Measurements from ENCODE around the gene FBXO44. TPM values are rescaled to one million over a fixed set of nuclear protein-coding genes. Genes with fewer than 3 reads are reported as not detected.

Gene FBXO44
- total RNA-seq, 1 experiment from 2014 or later, result 24.5 TPM

DNA sequence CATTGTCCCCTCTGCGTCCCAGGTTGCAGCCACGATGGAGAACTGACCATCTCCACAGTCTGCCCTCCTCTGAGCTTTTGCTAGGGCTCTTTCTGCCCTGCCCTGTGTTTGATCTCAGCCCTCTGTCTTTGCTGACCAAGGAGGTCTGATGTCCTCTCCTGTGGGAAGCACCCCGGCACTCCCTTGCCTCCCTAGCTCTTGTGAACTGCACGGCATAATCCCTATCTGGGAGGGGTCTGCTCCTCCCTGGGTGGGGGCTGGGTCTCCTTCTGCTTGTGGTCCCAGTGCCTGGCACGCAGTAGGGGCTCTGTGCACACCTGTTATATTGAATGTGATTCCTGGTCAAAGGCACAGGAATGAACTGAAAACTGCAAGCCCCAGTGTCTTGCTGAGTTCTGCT is 39.2 kb downstream of the FBXO44 start:
- Histone ChIP-seq H3K9ac (ENCODE audit: extremely low read depth, insufficient read length, low read length) (no peak overlapping the region), H4K8ac (replicated peaks; ENCODE audit: insufficient read length, low read depth, low read length) (no peak overlapping the region)
- peaks cover 10% of the 10 kb centered on the region for H3K27me3 Mint-ChIP-seq (ENCODE audit: low read depth)

More for the DNA sequence above, 39.2 kb downstream of the FBXO44 start:
- Histone ChIP-seq H4K91ac (ENCODE audit: insufficient read length, low read depth, low read length) (no peak overlapping the region), H3K27ac (ENCODE audit: insufficient read length, low read depth, low read length) (no peak overlapping the region), H3T11ph (ENCODE audit: low read length) (no peak overlapping the region), H3K79me2 (ENCODE audit: insufficient read depth, low read length) (peaks cover 8% of the 10 kb centered on the region; the same call in 1 of the 2 replicates), H3K4me2 (ENCODE audit: insufficient read depth, insufficient read length, low read length) (no peak overlapping the region), H3K27me3 (ENCODE audit: insufficient read depth, low read length) (no peaks in the 10 kb centered on the region; the same call in 1 of the 2 replicates), H3K56ac (ENCODE audit: insufficient read length, low read depth, low read length) (no peak overlapping the region), H3K4me1 (ENCODE audit: insufficient read depth, low read length) (peaks cover 4% of the 10 kb centered on the region; the same call in 1 of the 2 replicates), H4K5ac (ENCODE audit: insufficient read length, low read depth, low read length) (no peak overlapping the region), H2BK12ac (ENCODE audit: insufficient read length, low read depth, low read length) (no peak overlapping the region), H3K18ac (ENCODE audit: insufficient read length, low read depth, low read length) (no peak overlapping the region), H3K23me2 (ENCODE audit: insufficient read length, low read depth, low read length, poor library complexity, severe bottlenecking) (peaks cover 20% of the 10 kb centered on the region), H3K79me1 (ENCODE audit: insufficient read depth, low read depth, low read length, poor library complexity, severe bottlenecking) (no peaks in the 10 kb centered on the region), H2BK20ac (ENCODE audit: low read depth, low read length, poor library complexity, severe bottlenecking) (no peak overlapping the region), H3K23ac (ENCODE audit: insufficient read length, low read depth, low read length) (no peak overlapping the region), H3K4ac (ENCODE audit: low read depth, low read length) (no peak overlapping the region), H2BK120ac (ENCODE audit: low read depth, low read length, poor library complexity, severe bottlenecking) (no peak overlapping the region), H4K20me1 (ENCODE audit: control insufficient read depth, insufficient read depth, insufficient read length) (no peaks in the 10 kb centered on the region), H2AK5ac (ENCODE audit: insufficient read length, low read length) (no peak overlapping the region), H3K14ac (ENCODE audit: insufficient read depth, low read length) (no peak overlapping the region), H2BK5ac (ENCODE audit: insufficient read length, low read length) (no peak overlapping the region), H2BK15ac (ENCODE audit: low read depth, low read length) (no peak overlapping the region), H3K9me3 (ENCODE audit: control insufficient read depth, low read depth, low read length) (no peaks in the 10 kb centered on the region), H2AFZ (ENCODE audit: low read length) (no peak overlapping the region)
- no peak for DNase-seq
- TF ChIP-seq, protein P1, sequence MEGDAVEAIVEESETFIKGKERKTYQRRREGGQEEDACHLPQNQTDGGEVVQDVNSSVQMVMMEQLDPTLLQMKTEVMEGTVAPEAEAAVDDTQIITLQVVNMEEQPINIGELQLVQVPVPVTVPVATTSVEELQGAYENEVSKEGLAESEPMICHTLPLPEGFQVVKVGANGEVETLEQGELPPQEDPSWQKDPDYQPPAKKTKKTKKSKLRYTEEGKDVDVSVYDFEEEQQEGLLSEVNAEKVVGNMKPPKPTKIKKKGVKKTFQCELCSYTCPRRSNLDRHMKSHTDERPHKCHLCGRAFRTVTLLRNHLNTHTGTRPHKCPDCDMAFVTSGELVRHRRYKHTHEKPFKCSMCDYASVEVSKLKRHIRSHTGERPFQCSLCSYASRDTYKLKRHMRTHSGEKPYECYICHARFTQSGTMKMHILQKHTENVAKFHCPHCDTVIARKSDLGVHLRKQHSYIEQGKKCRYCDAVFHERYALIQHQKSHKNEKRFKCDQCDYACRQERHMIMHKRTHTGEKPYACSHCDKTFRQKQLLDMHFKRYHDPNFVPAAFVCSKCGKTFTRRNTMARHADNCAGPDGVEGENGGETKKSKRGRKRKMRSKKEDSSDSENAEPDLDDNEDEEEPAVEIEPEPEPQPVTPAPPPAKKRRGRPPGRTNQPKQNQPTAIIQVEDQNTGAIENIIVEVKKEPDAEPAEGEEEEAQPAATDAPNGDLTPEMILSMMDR (conservative IDR thresholded peaks at IDR 0.05), result no peak
- Mint-ChIP-seq H3K36me3 (ENCODE audit: insufficient read depth in 1 of 3, low read depth in 3 of 3) (peaks cover 0 to 5% (median 2%) of the 10 kb centered on the region in 3 experiments; a peak in 2 of 7 replicates), H3K4me3 (peak overlapping the region; percentile 94; a peak in 3 of 5 replicates), H3K27ac (peak overlapping the region in 2 of 3 experiments; percentile 49 to 53; a peak in 3 of 7 replicates), H3K9me3 (no peaks in the 10 kb centered on the region), H3K4me1 (peaks cover 44 to 59% of the 10 kb centered on the region in 2 experiments)
- WGBS (ENCODE audit: extremely low coverage, insufficient read length, low lambda C conversion rate), result no CpG with 5 or more reads among the region's 5 CpGs

All from H9 (cell line).